ENCODE data around the gene DNM2. TPM values are rescaled to one million over a fixed set of nuclear protein-coding genes. Genes with fewer than 3 reads are reported as not detected.

The DNM2 gene
- total RNA-seq, 3 donors from 2014 or later = 152 to 161 (median 158) TPM

DNA sequence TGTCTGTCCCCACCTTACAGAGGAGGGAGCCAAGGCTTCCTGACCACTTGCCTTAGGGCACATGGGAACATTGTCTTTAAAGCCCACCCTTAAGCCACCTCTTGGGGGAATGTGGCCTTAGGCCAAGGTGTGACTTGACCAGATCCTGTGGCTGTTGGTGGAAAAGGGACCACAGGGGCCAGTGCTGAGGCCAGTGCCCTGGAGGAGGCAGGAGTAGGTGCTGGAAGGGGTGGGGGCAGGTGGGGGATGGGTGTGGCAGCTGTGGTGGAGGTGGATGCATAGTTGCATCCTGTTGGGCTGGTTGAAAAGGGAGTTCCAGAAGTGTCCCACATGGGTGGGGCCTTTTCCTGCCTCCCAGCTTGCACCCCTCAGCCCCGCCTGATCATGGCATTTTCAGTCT is 44.8 kb downstream of the DNM2 start:
- H3K4me1 Mint-ChIP-seq (ENCODE audit: low read depth) = peaks cover 70% of the 10 kb centered on the region
- H3K4me3 Mint-ChIP-seq = no peak overlapping the region
- H3K36me3 Mint-ChIP-seq (ENCODE audit: insufficient read depth) = peaks cover 21% of the 10 kb centered on the region
- DNase-seq (no peak), ATAC-seq (no peak)
- no peaks in the 10 kb centered on the region for H3K27me3 Mint-ChIP-seq (ENCODE audit: low read depth)
- no peaks in the 10 kb centered on the region for H3K9me3 Mint-ChIP-seq

DNA sequence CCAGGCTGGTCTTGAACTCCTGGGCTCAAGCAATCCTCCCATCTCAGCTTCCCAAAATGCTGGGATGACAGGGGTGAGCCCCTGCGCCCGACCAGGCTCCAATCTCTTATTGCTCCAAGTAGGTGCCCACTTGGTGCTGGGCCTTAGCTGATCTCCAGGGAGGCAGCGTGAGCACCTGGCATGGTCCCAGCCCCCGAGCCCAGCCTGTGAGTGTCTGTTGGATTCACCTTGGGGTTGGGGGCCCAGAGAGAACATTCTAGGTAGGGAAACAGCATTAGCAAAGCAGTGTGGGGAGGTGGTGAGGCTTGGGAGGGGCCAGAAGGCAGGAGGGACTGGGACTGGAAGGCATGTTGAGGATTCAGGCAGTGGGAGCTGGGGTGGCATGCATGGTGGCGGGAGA is 45.5 kb downstream of the DNM2 start:
- Mint-ChIP-seq H3K27me3 (ENCODE audit: low read depth) (no peaks in the 10 kb centered on the region), H3K4me3 (no peak overlapping the region), H3K9me3 (no peaks in the 10 kb centered on the region)

DNA sequence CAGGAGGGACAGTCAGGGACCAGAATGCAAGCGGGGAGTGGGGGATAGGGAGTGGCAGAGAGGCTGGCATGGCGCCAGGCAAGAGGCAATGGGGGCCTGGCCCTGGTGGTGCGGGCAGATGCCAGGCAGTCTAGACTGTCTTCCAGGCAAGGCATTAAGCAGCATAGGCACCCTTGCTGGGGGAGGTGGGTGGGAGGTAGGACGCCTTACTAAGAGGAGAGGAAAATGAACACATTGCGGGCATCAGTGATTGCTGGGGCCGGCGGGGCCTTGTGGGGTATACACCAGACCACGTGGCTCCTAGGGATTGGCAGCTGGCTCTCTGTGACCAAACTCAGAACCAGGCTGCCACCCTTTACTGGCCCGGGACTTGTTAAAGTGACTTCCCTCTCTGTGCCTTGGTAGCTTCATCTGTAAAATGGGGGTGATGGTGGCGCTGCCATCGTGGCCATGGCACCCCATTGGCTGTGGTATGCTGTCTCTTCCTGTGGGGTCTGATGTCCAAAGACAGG is 46.0 kb downstream of the DNM2 start:
- ATAC-seq (no peak), DNase-seq (no peak)
- Mint-ChIP-seq H3K36me3 (ENCODE audit: insufficient read depth) (peaks cover 19% of the 10 kb centered on the region), H3K4me1 (ENCODE audit: low read depth) (peaks cover 67% of the 10 kb centered on the region), H3K9me3 (no peaks in the 10 kb centered on the region), H3K27me3 (ENCODE audit: low read depth) (no peaks in the 10 kb centered on the region), H3K4me3 (no peak overlapping the region)

More for the DNA sequence above, 45.5 kb downstream of the DNM2 start:
- no peak for DNase-seq
- Mint-ChIP-seq H3K4me1 (ENCODE audit: low read depth) (peaks cover 69% of the 10 kb centered on the region), H3K36me3 (ENCODE audit: insufficient read depth) (peaks cover 21% of the 10 kb centered on the region)
- no peak for ATAC-seq

DNA sequence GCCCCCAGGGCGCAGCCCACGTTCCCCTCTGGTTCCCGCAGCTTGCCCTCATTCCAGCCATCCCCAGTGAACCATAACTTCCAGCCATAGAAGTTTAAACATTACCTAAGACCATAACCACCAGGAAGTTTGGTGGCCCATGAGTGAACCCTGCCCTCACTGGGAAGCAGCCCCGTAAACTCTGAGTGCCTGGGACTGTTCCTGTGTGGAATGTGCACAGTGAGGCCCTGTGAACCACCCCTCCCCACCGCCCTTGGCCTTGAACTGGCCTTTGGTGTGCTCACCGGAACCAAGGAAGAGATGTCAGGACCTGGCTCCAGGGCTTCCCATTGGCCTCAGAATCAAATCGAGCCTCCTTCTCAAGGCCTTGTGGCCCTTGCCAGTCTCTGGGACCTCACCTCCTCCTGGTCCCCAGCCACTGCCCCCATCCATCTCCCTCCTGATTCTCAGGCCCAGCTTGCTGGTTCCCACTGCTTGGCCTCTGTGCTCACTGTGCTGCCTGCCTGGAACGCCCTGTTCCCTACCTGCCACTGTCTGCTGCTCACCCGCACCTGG is 46.5 kb downstream of the DNM2 start:
- ATAC-seq (no peak), DNase-seq (no peak)
- Mint-ChIP-seq H3K4me1 (ENCODE audit: low read depth) (peaks cover 66% of the 10 kb centered on the region), H3K27me3 (ENCODE audit: low read depth) (no peaks in the 10 kb centered on the region), H3K36me3 (ENCODE audit: insufficient read depth) (peaks cover 17% of the 10 kb centered on the region), H3K4me3 (no peak overlapping the region), H3K9me3 (no peaks in the 10 kb centered on the region)

DNA sequence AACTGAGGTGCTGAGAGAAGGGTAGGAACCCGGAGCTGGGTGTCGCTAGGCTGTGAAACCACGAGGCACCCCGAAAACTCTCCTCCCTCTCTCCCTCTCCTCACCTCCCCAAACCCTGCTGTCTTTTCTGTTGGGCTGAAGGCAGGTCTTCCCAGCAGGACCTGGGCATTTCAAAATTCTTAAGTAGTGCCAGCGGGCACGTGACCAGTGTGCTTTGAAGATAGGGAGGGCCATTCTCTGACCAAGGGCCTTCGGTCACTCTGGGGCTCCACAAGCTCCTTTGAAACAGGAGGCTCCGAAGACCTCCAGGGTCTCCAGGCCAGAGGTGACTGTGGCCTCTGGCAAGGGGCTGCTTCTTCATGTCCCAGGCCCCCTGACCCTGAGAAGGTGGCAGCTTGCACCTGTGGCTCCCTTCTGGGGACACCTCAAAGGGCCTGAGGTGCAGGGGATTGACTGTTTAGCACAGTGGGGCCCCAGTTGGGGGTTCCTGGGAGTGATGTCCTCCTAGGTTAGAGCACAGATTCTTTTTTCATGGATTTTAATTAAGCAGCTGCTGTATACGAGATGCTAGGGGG is 48.3 kb downstream of the DNM2 start:
- Mint-ChIP-seq H3K4me3 (no peak overlapping the region), H3K36me3 (ENCODE audit: insufficient read depth) (peaks cover 22% of the 10 kb centered on the region), H3K9me3 (no peaks in the 10 kb centered on the region), H3K4me1 (ENCODE audit: low read depth) (peaks cover 55% of the 10 kb centered on the region), H3K27me3 (ENCODE audit: low read depth) (no peaks in the 10 kb centered on the region)
- ATAC-seq (no peak), DNase-seq (no peak)

DNA sequence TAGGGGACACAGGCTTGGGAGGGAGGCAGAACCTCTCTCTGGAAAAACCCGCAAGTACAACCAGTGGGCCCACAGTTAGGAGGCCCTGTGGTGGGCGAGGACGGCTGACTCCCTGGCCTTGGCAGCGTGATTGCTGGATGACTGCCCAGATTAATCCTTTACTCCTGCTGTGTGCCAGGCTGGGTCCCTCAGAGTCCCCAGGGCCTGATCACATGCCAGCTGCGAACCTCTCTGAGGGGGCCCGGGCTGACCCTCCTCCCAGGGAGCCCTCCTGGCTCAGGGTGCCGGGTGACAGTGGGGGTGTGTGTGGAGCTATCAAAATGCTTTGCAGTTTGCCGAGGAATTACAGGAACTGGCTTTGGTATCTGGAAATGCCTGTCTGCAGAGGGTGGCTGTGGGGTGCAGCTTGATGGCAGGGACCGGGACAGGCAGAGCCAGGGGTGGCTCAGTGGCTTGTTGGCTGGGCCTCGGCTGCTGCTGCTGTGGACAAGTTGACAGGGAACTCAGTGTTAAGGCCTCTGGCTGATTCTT is 48.9 kb downstream of the DNM2 start:
- H3K4me3 Mint-ChIP-seq = no peak overlapping the region

DNA sequence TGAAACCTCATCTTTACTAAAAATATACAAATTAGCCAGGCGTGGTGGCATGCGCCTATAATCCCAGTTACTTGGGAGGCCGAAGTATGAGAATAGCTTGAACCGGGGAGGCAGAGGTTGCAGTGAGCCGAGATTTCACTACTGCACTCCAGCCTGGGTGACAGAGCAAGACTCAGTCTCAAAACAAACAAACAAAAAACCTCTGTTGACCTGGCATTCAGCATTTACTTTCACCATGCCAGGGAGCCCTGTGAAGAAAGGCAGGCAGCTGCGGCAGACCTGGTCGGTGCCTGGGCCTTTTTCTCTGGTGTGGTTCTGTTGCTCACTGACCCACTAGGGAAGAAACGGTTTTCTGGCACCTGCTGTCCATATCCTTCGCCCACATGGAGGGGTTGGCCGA is 49.8 kb downstream of the DNM2 start:
- peaks cover 14% of the 10 kb centered on the region for H3K36me3 Mint-ChIP-seq (ENCODE audit: insufficient read depth)
- ATAC-seq (no peak), DNase-seq (no peak)
- H3K9me3 Mint-ChIP-seq = no peaks in the 10 kb centered on the region
- H3K27me3 Mint-ChIP-seq (ENCODE audit: low read depth) = no peaks in the 10 kb centered on the region
- peaks cover 39% of the 10 kb centered on the region for H3K4me1 Mint-ChIP-seq (ENCODE audit: low read depth)
- H3K4me3 Mint-ChIP-seq = no peak overlapping the region

More for the DNA sequence above, 48.9 kb downstream of the DNM2 start:
- peaks cover 49% of the 10 kb centered on the region for H3K4me1 Mint-ChIP-seq (ENCODE audit: low read depth)
- H3K9me3 Mint-ChIP-seq = no peaks in the 10 kb centered on the region
- ATAC-seq = no peak
- H3K27me3 Mint-ChIP-seq (ENCODE audit: low read depth) = no peaks in the 10 kb centered on the region
- peaks cover 17% of the 10 kb centered on the region for H3K36me3 Mint-ChIP-seq (ENCODE audit: insufficient read depth)
- DNase-seq = no peak

DNA sequence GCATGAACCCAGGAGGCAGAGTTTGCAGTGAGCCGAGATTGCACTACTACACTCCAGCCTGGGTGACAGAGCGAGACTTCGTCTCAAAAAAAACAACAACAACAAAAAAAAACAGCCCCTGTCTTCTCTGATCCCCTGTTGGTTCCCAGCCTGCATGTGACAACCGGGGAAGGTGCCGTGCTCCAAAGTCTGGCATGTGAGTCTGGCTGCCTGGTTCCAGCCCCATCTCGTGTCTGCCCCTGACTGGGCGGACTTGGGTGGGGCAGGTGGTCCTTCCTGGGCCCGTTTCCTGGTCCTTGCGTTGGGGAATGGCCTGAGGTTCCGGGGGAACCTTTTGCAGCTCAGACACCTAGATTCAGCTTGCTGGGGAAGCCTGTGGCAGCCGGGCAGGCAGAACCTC is 50.5 kb downstream of the DNM2 start:
- Mint-ChIP-seq H3K4me3 (no peak overlapping the region), H3K27me3 (ENCODE audit: low read depth) (no peaks in the 10 kb centered on the region), H3K9me3 (no peaks in the 10 kb centered on the region), H3K4me1 (ENCODE audit: low read depth) (peaks cover 33% of the 10 kb centered on the region), H3K36me3 (ENCODE audit: insufficient read depth) (peaks cover 14% of the 10 kb centered on the region)
- DNase-seq (no peak), ATAC-seq (no peak)

DNA sequence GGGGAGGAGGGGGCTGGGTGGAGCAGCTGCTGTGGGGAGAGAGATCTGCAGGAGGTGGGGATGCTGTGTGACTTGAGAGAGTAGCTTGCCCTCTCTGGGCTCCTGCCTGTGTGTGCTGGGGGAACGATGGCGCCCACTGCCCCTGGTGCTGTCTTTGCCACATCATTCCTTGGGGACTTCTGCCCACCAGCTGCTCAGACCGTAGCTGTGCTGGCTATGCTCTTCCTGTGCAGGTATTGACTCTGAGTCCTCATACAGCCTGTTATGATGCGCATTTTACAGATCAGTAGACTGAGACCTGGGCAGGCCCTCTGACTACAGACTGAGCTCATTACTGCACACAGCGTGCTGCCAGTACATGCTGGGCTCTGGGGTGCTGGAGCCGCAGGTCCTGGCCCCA is 51.1 kb downstream of the DNM2 start:
- ATAC-seq = no peak
- Mint-ChIP-seq H3K4me1 (ENCODE audit: low read depth) (peaks cover 27% of the 10 kb centered on the region), H3K36me3 (ENCODE audit: insufficient read depth) (peaks cover 13% of the 10 kb centered on the region), H3K27me3 (ENCODE audit: low read depth) (no peaks in the 10 kb centered on the region), H3K9me3 (no peaks in the 10 kb centered on the region), H3K4me3 (no peak overlapping the region)
- no peak for DNase-seq

DNA sequence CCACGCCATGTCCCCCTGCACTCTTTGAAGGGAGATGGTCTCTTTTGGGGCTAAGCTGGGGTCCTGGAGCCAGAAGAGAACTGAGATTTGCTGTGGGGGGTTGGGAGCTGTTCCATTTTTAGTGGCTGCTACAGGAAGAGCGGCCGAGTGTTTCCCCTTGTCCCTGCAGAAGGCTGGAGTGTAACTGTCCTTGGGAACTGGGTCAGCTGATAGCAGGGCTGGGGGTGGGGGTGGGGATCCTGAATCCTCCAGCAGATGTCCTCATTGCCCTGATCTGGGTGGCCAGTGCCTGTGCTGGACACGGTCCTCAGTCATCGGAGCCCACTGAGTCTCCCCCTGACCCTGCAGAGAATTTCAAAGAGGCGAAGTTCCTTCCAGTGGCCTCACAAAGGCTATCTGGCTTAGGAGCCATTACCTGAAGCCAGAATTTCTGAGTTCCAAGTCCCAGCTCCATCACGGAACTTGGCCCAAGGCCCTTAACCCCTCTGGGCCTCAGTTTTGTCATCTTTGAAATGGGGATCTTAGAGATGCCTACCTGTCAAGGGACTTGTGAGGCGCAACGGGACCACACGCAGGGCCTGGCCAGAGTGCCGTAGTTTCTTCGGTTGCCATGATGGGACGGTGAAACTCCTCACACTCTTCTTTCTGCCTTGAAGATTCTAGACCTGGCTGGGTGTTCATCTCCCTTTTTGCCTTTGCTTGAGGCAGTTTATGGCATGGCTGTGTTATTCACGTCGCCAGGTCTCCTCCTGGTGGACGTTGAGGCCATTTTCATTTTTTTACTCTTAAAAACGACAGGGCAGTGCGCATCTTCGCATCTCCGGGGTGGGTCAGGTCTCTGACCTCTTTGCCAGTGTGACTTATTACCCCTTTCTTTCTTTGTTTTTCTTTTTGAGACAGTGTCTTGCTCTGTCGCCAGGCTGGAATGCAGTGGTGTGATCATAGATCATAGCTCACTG is 51.9 kb downstream of the DNM2 start:
- Mint-ChIP-seq H3K36me3 (ENCODE audit: insufficient read depth) (peaks cover 10% of the 10 kb centered on the region), H3K4me3 (no peak overlapping the region), H3K4me1 (ENCODE audit: low read depth) (peaks cover 19% of the 10 kb centered on the region), H3K9me3 (no peaks in the 10 kb centered on the region), H3K27me3 (ENCODE audit: low read depth) (no peaks in the 10 kb centered on the region)
- DNase-seq = no peak
- ATAC-seq = no peak

DNA sequence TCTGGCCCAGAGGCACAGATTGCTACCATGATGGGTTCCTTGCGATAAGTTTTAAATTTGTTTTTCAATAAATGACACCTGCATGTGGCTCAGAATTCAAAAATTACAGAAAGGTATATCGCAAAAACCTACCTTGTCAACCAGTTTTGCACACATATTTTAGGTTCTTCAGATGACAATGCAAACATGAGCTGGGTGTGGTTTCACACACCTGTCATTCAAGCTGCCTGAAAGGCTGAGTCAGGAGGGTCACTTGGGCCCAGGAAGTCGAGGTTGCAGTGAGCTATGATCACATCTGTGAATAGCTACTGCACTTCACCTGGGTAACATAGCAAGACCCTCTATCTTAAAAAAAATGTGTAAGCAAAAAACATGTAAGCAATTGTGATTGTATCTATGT is 56.1 kb downstream of the DNM2 start:
- H3K27me3 Mint-ChIP-seq (ENCODE audit: low read depth) = no peaks in the 10 kb centered on the region
- ATAC-seq = no peak

DNA sequence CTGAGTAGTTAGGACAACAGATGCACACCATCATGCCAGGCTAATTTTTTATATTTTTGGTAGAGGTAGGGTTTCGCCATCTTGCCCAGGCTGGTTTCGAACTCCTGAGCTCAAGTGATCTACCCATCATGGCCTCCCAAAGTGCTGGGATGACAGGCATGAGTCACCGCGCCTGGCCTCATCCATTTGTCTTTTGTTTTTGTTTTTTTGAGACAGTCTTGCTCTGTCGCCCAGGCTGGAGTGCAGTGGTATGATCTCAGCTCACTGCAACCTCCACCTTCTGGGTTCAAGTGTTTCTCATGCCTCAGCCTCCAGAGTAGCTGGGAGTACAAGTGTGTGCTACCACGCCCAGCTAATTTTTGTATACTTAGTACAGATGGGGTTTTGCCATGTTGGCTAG is 57.0 kb downstream of the DNM2 start:
- Mint-ChIP-seq H3K9me3 (no peaks in the 10 kb centered on the region), H3K4me3 (no peak overlapping the region), H3K36me3 (ENCODE audit: insufficient read depth) (peaks cover 13% of the 10 kb centered on the region), H3K4me1 (ENCODE audit: low read depth) (peaks cover 7% of the 10 kb centered on the region), H3K27me3 (ENCODE audit: low read depth) (no peaks in the 10 kb centered on the region)
- no peak for DNase-seq
- no peak for ATAC-seq

More for the DNA sequence above, 56.1 kb downstream of the DNM2 start:
- Mint-ChIP-seq H3K4me3 (no peak overlapping the region), H3K9me3 (no peaks in the 10 kb centered on the region), H3K4me1 (ENCODE audit: low read depth) (peaks cover 9% of the 10 kb centered on the region), H3K36me3 (ENCODE audit: insufficient read depth) (peaks cover 12% of the 10 kb centered on the region)
- no peak for DNase-seq

DNA sequence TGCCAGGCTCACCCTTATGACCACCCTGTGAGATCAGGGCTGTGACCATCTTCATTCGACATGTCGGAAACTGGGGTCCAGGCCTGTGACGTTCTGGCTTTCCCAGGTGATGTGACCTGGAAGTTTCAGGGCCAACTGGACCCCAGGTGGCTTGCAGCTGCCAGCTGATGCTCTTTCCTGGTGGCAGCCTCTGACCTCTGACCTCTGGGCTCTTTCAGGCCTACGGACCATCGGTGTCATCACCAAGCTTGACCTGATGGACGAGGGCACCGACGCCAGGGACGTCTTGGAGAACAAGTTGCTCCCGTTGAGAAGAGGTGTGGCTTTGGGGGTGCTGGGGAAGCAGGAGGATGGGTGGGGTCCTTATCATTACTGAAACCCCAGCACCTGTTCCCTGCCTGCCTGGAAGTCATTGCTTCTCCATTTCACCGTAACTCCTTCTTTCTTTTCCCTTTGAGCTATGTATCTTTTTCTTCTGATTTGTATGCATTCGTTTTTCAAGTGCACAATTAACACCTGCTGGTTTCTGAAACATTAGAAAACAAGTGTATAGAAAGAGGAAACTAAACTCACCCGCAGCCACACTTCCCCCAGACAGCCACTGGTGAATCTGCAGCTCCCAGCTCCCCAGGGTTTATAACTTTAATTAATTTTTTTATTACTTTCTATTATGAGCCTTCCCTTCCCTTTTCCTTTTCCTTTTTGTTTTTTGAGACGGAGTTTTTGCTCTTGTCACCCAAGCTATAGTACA is 59.2 kb downstream of the DNM2 start:
- peaks cover 2% of the 10 kb centered on the region for H3K4me1 Mint-ChIP-seq (ENCODE audit: low read depth)
- DNase-seq (no peak), ATAC-seq (no peak)
- no peaks in the 10 kb centered on the region for H3K27me3 Mint-ChIP-seq (ENCODE audit: low read depth)
- H3K4me3 Mint-ChIP-seq = no peak overlapping the region
- no peaks in the 10 kb centered on the region for H3K9me3 Mint-ChIP-seq
- H3K36me3 Mint-ChIP-seq (ENCODE audit: insufficient read depth) = peaks cover 21% of the 10 kb centered on the region

DNA sequence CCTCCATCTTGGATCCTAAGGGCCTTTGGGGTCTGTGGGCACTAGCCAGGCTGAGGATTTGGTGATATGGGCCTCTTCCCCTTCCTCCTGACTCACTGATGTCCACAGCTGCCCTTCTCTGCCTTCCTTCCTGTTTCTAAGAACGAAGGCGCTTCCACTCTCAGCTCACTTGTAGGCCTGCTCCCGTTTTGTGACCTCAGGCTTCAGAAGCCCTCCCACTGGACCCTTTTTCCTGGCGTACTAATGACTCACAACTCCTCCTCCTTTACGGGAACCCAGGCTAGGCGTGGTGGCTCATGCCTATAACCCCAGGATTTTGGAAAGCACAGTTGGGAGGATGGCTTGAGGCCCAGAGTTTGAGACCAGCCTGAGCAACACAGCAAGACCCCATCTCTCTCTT is 62.5 kb downstream of the DNM2 start:
- Mint-ChIP-seq H3K4me1 (ENCODE audit: low read depth) (peaks cover 7% of the 10 kb centered on the region), H3K4me3 (no peak overlapping the region), H3K36me3 (ENCODE audit: insufficient read depth) (peaks cover 34% of the 10 kb centered on the region), H3K9me3 (no peaks in the 10 kb centered on the region), H3K27me3 (ENCODE audit: low read depth) (no peaks in the 10 kb centered on the region)
- ATAC-seq = no peak
- no peak for DNase-seq

Measured in activated T-cell treated with anti-CD3 and anti-CD28 coated beads, Interleukin-2, amount 50 U/mL, for 4 hours (primary cell).